ENCODE measurements around the gene LHX4. TPM values are rescaled to one million over a fixed set of nuclear protein-coding genes. Genes with fewer than 3 reads are reported as not detected.

The LHX4 gene
- total and polyA plus RNA-seq, 4 donors, result under 0.01 to 0.19 (median 0.05) TPM

- Histone ChIP-seq H3K27ac (ENCODE audit: low read depth in 1 of 2, low read length in 2 of 2) (no peak overlapping the region), H3K36me3 (ENCODE audit: control insufficient read depth in 4 of 4, insufficient read depth in 3 of 4, low read depth in 1 of 4, low read length in 3 of 4) (no peaks in the 10 kb centered on the region), H3K9me3 (ENCODE audit: control insufficient read depth in 4 of 4, low read length in 3 of 4) (no peaks in the 10 kb centered on the region), H3K27me3 (ENCODE audit: control insufficient read depth in 4 of 4, insufficient read depth in 4 of 4, low read length in 3 of 4) (no peaks in the 10 kb centered on the region), H3K4me1 (ENCODE audit: control insufficient read depth in 4 of 4, insufficient read depth in 4 of 4, low read length in 3 of 4) (no peaks in the 10 kb centered on the region), H3K9ac (ENCODE audit: low read depth in 1 of 2, low read length in 2 of 2) (no peak overlapping the region), H3K4me3 (ENCODE audit: low read depth in 1 of 3, low read length in 3 of 3) (no peak overlapping the region)
- no peak for TF ChIP-seq GABPA (IDR thresholded peaks at IDR 0.05 in 1 of 2, conservative IDR thresholded peaks at IDR 0.05 in 1 of 2)
- TF ChIP-seq NR2F2 (IDR thresholded peaks at IDR 0.05), result no peak
- TF ChIP-seq RAD21 (IDR thresholded peaks at IDR 0.05), result no peak
- no peak for TF ChIP-seq EGR1 (IDR thresholded peaks at IDR 0.05; ENCODE audit: low read depth in 2 of 2)
- TF ChIP-seq, protein P1, sequence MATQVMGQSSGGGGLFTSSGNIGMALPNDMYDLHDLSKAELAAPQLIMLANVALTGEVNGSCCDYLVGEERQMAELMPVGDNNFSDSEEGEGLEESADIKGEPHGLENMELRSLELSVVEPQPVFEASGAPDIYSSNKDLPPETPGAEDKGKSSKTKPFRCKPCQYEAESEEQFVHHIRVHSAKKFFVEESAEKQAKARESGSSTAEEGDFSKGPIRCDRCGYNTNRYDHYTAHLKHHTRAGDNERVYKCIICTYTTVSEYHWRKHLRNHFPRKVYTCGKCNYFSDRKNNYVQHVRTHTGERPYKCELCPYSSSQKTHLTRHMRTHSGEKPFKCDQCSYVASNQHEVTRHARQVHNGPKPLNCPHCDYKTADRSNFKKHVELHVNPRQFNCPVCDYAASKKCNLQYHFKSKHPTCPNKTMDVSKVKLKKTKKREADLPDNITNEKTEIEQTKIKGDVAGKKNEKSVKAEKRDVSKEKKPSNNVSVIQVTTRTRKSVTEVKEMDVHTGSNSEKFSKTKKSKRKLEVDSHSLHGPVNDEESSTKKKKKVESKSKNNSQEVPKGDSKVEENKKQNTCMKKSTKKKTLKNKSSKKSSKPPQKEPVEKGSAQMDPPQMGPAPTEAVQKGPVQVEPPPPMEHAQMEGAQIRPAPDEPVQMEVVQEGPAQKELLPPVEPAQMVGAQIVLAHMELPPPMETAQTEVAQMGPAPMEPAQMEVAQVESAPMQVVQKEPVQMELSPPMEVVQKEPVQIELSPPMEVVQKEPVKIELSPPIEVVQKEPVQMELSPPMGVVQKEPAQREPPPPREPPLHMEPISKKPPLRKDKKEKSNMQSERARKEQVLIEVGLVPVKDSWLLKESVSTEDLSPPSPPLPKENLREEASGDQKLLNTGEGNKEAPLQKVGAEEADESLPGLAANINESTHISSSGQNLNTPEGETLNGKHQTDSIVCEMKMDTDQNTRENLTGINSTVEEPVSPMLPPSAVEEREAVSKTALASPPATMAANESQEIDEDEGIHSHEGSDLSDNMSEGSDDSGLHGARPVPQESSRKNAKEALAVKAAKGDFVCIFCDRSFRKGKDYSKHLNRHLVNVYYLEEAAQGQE (IDR thresholded peaks at IDR 0.05), result no peak
- TF ChIP-seq YY1 (IDR thresholded peaks at IDR 0.05), result no peak
- TF ChIP-seq, protein P2, sequence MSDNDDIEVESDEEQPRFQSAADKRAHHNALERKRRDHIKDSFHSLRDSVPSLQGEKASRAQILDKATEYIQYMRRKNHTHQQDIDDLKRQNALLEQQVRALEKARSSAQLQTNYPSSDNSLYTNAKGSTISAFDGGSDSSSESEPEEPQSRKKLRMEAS (IDR thresholded peaks at IDR 0.05), result no peak
- TF ChIP-seq, protein P3, sequence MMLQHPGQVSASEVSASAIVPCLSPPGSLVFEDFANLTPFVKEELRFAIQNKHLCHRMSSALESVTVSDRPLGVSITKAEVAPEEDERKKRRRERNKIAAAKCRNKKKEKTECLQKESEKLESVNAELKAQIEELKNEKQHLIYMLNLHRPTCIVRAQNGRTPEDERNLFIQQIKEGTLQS (IDR thresholded peaks at IDR 0.05), result no peak
- TF ChIP-seq, protein P4, sequence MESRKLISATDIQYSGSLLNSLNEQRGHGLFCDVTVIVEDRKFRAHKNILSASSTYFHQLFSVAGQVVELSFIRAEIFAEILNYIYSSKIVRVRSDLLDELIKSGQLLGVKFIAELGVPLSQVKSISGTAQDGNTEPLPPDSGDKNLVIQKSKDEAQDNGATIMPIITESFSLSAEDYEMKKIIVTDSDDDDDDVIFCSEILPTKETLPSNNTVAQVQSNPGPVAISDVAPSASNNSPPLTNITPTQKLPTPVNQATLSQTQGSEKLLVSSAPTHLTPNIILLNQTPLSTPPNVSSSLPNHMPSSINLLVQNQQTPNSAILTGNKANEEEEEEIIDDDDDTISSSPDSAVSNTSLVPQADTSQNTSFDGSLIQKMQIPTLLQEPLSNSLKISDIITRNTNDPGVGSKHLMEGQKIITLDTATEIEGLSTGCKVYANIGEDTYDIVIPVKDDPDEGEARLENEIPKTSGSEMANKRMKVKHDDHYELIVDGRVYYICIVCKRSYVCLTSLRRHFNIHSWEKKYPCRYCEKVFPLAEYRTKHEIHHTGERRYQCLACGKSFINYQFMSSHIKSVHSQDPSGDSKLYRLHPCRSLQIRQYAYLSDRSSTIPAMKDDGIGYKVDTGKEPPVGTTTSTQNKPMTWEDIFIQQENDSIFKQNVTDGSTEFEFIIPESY (IDR thresholded peaks at IDR 0.05), result no peak
- no peak for TF ChIP-seq FOXA1 (IDR thresholded peaks at IDR 0.05)
- TF ChIP-seq TAF1 (conservative IDR thresholded peaks at IDR 0.05), result no peak
- no peak for TF ChIP-seq JUND (IDR thresholded peaks at IDR 0.05)
- no peak for DNase-seq (ENCODE audit: low spot score)
- 91% methylated on average over 22 of the region's 22 CpGs for WGBS
Measured at GRCh38 chr1:180215856-180216625, 14.0 kb upstream of the LHX4 start.

- Histone ChIP-seq H3K9ac (ENCODE audit: low read depth in 1 of 2, low read length in 2 of 2) (no peak overlapping the region), H3K9me3 (ENCODE audit: control insufficient read depth in 4 of 4, low read length in 3 of 4) (no peaks in the 10 kb centered on the region), H3K4me1 (ENCODE audit: control insufficient read depth in 4 of 4, insufficient read depth in 4 of 4, low read length in 3 of 4) (no peaks in the 10 kb centered on the region), H3K27me3 (ENCODE audit: control insufficient read depth in 4 of 4, insufficient read depth in 4 of 4, low read length in 3 of 4) (no peaks in the 10 kb centered on the region), H3K36me3 (ENCODE audit: control insufficient read depth in 4 of 4, insufficient read depth in 3 of 4, low read depth in 1 of 4, low read length in 3 of 4) (no peaks in the 10 kb centered on the region), H3K27ac (ENCODE audit: low read depth in 1 of 2, low read length in 2 of 2) (no peak overlapping the region), H3K4me3 (ENCODE audit: low read depth in 1 of 3, low read length in 3 of 3) (no peak overlapping the region)
- 84% methylated on average over 7 of the region's 7 CpGs for WGBS
- no peak for DNase-seq (ENCODE audit: low spot score)
- TF ChIP-seq SP1 (IDR thresholded peaks at IDR 0.05), result no peak
- no peak for TF ChIP-seq RAD21 (IDR thresholded peaks at IDR 0.05)
- TF ChIP-seq, protein P3 (IDR thresholded peaks at IDR 0.05), result no peak
- TF ChIP-seq JUND (IDR thresholded peaks at IDR 0.05), result no peak
- no peak for TF ChIP-seq HNF4G (IDR thresholded peaks at IDR 0.05)
- TF ChIP-seq, protein P4 (IDR thresholded peaks at IDR 0.05), result no peak
- TF ChIP-seq, protein P2 (IDR thresholded peaks at IDR 0.05), result no peak
- TF ChIP-seq FOXA2 (IDR thresholded peaks at IDR 0.05), result no peak
- no peak for TF ChIP-seq NR2F2 (IDR thresholded peaks at IDR 0.05)
- no peak for TF ChIP-seq GABPA (IDR thresholded peaks at IDR 0.05 in 1 of 2, conservative IDR thresholded peaks at IDR 0.05 in 1 of 2)
- no peak for TF ChIP-seq FOXA1 (IDR thresholded peaks at IDR 0.05)
- TF ChIP-seq HNF4A (conservative IDR thresholded peaks at IDR 0.05), result no peak
- TF ChIP-seq YY1 (IDR thresholded peaks at IDR 0.05), result no peak
- TF ChIP-seq TAF1 (conservative IDR thresholded peaks at IDR 0.05), result no peak
Measured at GRCh38 chr1:180217006-180217405, 13.1 kb upstream of the LHX4 start.

Data from liver (tissue), 9 donors.